ENCODE data around the gene GALNT6.

DNA sequence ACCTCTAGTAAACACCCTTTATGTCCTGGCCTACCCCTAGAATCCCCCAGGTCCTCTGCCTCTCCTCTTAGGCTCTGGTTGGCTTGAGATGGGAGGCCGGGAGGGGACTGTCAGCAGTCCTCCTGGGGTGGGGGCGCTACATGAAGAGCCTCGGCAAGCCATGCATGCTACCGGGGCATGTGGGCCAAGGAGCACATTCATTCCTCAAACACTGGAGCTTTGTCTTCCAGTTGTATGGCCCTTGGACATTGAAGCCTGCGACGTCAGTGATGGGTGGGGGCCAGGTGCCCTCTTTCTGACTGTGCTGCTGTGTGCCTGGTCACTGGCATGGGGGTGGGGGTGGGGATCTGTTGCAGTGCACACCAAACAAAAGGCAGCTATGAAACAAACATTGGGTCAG, 28.9 kb downstream of the GALNT6 start:
- TF ChIP-seq, protein P1, sequence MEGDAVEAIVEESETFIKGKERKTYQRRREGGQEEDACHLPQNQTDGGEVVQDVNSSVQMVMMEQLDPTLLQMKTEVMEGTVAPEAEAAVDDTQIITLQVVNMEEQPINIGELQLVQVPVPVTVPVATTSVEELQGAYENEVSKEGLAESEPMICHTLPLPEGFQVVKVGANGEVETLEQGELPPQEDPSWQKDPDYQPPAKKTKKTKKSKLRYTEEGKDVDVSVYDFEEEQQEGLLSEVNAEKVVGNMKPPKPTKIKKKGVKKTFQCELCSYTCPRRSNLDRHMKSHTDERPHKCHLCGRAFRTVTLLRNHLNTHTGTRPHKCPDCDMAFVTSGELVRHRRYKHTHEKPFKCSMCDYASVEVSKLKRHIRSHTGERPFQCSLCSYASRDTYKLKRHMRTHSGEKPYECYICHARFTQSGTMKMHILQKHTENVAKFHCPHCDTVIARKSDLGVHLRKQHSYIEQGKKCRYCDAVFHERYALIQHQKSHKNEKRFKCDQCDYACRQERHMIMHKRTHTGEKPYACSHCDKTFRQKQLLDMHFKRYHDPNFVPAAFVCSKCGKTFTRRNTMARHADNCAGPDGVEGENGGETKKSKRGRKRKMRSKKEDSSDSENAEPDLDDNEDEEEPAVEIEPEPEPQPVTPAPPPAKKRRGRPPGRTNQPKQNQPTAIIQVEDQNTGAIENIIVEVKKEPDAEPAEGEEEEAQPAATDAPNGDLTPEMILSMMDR (conservative IDR thresholded peaks at IDR 0.05; ENCODE audit: low read length), result no peak
- TF ChIP-seq EZH2phosphoT487 (IDR thresholded peaks at IDR 0.05; ENCODE audit: borderline replicate concordance), result no peak

All from Loucy (cell line).